AG04449 (cell line): ENCODE data around the gene ARID1B.

Experiments used
- CTCF ChIA-PET: fragments of 350-600 bp; formaldehyde crosslinking; extraction: SDS; loops from one replicate; lab custom pipeline; 2021; ENCODE audit warnings: antibody characterized with exemption; lab: Yijun Ruan, JAX
- POLR2A ChIA-PET: fragments of 400-600, 350-600 bp; formaldehyde crosslinking; extraction: SDS; loops from one replicate; lab custom pipeline; 2020; ENCODE audit warnings: antibody characterized with exemption, inconsistent platforms; lab: Yijun Ruan, JAX
- DNase-seq: peaks from one replicate; pipeline ENCODE4 v3.0.0-alpha.2; 2010; ENCODE audit warnings: low read depth, low spot score
- H3K4me3 ChIP-seq: 2 replicates; pipeline ENCODE4 v1.5.1; 2011; ENCODE audit warnings: low read depth, mild to moderate bottlenecking, control low read depth, low read length
- CTCF ChIP-seq: IDR thresholded peaks from one replicate; pipeline ENCODE4 v1.5.1; 2011; ENCODE audit warnings: mild to moderate bottlenecking, moderate library complexity, low read length, control low read depth, inconsistent platforms; ENCODE audit not compliant: insufficient read depth; ENCODE audit errors: missing control alignments

ARID1B gene

GRCh38 chr6:156771761-156772160 lies 5.4 kb upstream of the ARID1B start:
- H3K4me3 ChIP-seq: no peak overlapping the region
- POLR2A ChIA-PET: no interaction called here
- DNase-seq: no peak
- TF ChIP-seq CTCF: no peak
- CTCF ChIA-PET: no interaction called here

- POLR2A ChIA-PET: no interaction called here
Observed at GRCh38 chr6:156773476-156773875, 3.7 kb upstream of the ARID1B start.

GRCh38 chr6:156773935-156774852 lies 3.0 kb upstream of the ARID1B start:
- ChIA-PET CTCF (no interaction called here), POLR2A (no interaction called here)
- TF ChIP-seq CTCF: no peak
- H3K4me3 ChIP-seq: no peak overlapping the region
- no peak for DNase-seq

More at GRCh38 chr6:156773476-156773875, 3.7 kb upstream of the ARID1B start:
- no peak for DNase-seq
- CTCF ChIA-PET: no interaction called here
- no peak for TF ChIP-seq CTCF
- H3K4me3 ChIP-seq: no peak overlapping the region

GRCh38 chr6:156774863-156775405 lies 2.2 kb upstream of the ARID1B start:
- ChIA-PET POLR2A (no interaction called here), CTCF (no interaction called here)
- DNase-seq: no peak
- TF ChIP-seq CTCF: no peak
- no peak overlapping the region for H3K4me3 ChIP-seq

- DNase-seq: no peak
- no peak overlapping the region for H3K4me3 ChIP-seq
- CTCF ChIA-PET: interaction anchor here (1.1 kb wide), 1 partner anchor 269 kb away, joined by 6 read pairs; no protein-coding TSS in a partner anchor
- POLR2A ChIA-PET: no interaction called here
- no peak for TF ChIP-seq CTCF
Observed at GRCh38 chr6:156775717-156776116, 1.5 kb upstream of the ARID1B start.

- ChIA-PET CTCF (interaction anchor here (1.1 to 1.5 kb wide), 2 partner anchors 9 to 268 kb away, joined by 3 to 6 read pairs; no protein-coding TSS in a partner anchor), POLR2A (no interaction called here)
- no peak for DNase-seq
- H3K4me3 ChIP-seq: peak overlapping the region; percentile 63
- no peak for TF ChIP-seq CTCF
Observed at GRCh38 chr6:156776470-156776839, 723 bp upstream of the ARID1B start.
